HepG2 (cell line): ENCODE results near the gene VRK1. TPM values are rescaled to one million over a fixed set of nuclear protein-coding genes. Genes with fewer than 3 reads are reported as not detected.
"Not testable (repeated sequence)": the region's sequence is repeated elsewhere in the genome, so short reads cannot be mapped to it uniquely, and the experiment has no call there.

Experiments used
- ATAC-seq: fragments of 200-7000 bp; cut with Tn5 transposase; 3 replicates; pipeline ENCODE4 v1.9.1; 2020; ENCODE audit warnings: mild to moderate bottlenecking, moderate library complexity
- BruUV-seq: library from RNA; stranded (reverse); fragments of 400-500 nt; replicated peaks from 2 replicates; lab custom pipeline; 2021; lab: Mats Ljungman, UMichigan
- CTCF ChIA-PET: fragments of 300-600 bp; formaldehyde crosslinking; extraction: SDS; loops from one replicate; lab custom pipeline; 2021; ENCODE audit warnings: low total read pairs, inconsistent platforms, low intra/inter-chr PET ratio; lab: Yijun Ruan, JAX
- POLR2A ChIA-PET: fragments of 350-600 bp; sonication (Branson Sonifier 250); formaldehyde crosslinking; loops from one replicate; lab custom pipeline; 2020; ENCODE audit warnings: antibody characterized with exemption, inconsistent platforms; lab: Yijun Ruan, JAX
- DNase-seq: peaks from one replicate; pipeline ENCODE4 v3.0.0-alpha.2; 2015; ENCODE audit warnings: low spot score
- FAIRE-seq: peaks from 3 replicates; lab custom pipeline; 2011; peaks lifted over from hg19 to GRCh38; lab: Jason Lieb, UNC
- H2AFZ ChIP-seq: one replicate; pipeline ENCODE4 v1.6.1; 2011; ENCODE audit warnings: low read length, inconsistent platforms
- H3K27ac ChIP-seq: fragments of 300-600 bp; 3 replicates; pipeline ENCODE4 v1.8.0; 2011; ENCODE audit warnings: mixed run types, mild to moderate bottlenecking, mixed read lengths, low read length, inconsistent platforms; ENCODE audit not compliant: insufficient read depth; ENCODE audit errors: extremely low read length
- H3K27me3 ChIP-seq, 2 experiments: fragments of 200-600 bp in 1 of 2; 2 replicates in 1 of 2; 3 replicates in 1 of 2; pipeline versions ENCODE4 v1.6.0 to v1.8.0; 2011; ENCODE audit warnings: low read length in 2 of 2, mild to moderate bottlenecking in 2 of 2, moderate library complexity in 2 of 2, inconsistent platforms in 1 of 2; ENCODE audit not compliant: insufficient read depth in 2 of 2, control insufficient read depth in 1 of 2
- H3K36me3 ChIP-seq, 2 experiments: fragments of 200-600 bp in 1 of 2; replicated peaks in 1 of 2; 2 replicates in 1 of 2; 3 replicates in 1 of 2; pipeline versions ENCODE4 v1.5.1 to v1.8.0; 2011; ENCODE audit warnings: low read length in 2 of 2, inconsistent platforms in 1 of 2; ENCODE audit not compliant: insufficient read depth in 2 of 2, control insufficient read depth in 1 of 2
- H3K4me1 ChIP-seq: 2 replicates; pipeline ENCODE4 v1.5.1; 2012; ENCODE audit warnings: low read length, inconsistent platforms; ENCODE audit not compliant: insufficient read depth
- H3K4me2 ChIP-seq: 2 replicates; pipeline ENCODE4 v1.6.0; 2011; ENCODE audit warnings: low read depth, low read length, inconsistent platforms
- H3K4me3 ChIP-seq, 3 experiments: fragments of 200-600 bp in 1 of 3; sonication (generic), shearing (Covaris generic) in 1 of 3; replicated peaks in 1 of 3; 2 replicates each; pipeline ENCODE4 v1.5.1; 2011 to 2016; ENCODE audit warnings: low read length in 3 of 3, inconsistent platforms in 2 of 3, low read depth in 2 of 3, mild to moderate bottlenecking in 2 of 3, control low read depth in 1 of 3, mixed read lengths in 1 of 3; ENCODE audit not compliant: insufficient read depth in 1 of 3
- H3K79me2 ChIP-seq: one replicate; pipeline ENCODE4 v1.6.1; 2011; ENCODE audit warnings: low read length, inconsistent platforms; ENCODE audit not compliant: insufficient read depth
- H3K9ac ChIP-seq: 2 replicates; pipeline ENCODE4 v1.6.0; 2011; ENCODE audit warnings: mild to moderate bottlenecking, low read depth, low read length, inconsistent platforms; ENCODE audit not compliant: insufficient read depth
- H3K9me3 ChIP-seq: 2 replicates; pipeline ENCODE4 v1.5.1; 2012; ENCODE audit warnings: mild to moderate bottlenecking, low read length
- H4K20me1 ChIP-seq: 2 replicates; pipeline ENCODE4 v1.6.0; 2011; ENCODE audit warnings: inconsistent platforms, mild to moderate bottlenecking, low read length, moderate library complexity; ENCODE audit not compliant: insufficient read depth
- ARHGAP35 ChIP-seq: sonication (generic); formaldehyde crosslinking; IDR thresholded peaks from 2 replicates; pipeline ENCODE4 v1.9.0; 2022; ENCODE audit warnings: mild to moderate bottlenecking, inconsistent platforms, moderate library complexity, missing genetic modification reagents, borderline replicate concordance
- HOXA3 ChIP-seq: sonication (generic); formaldehyde crosslinking; IDR thresholded peaks from 2 replicates; pipeline ENCODE4 v1.5.0; 2020; ENCODE audit warnings: missing genetic modification reagents
- MXD4 ChIP-seq: IDR thresholded peaks from 2 replicates; pipeline ENCODE4 v1.6.1; 2016; ENCODE audit warnings: mild to moderate bottlenecking, missing biosample characterization, missing genetic modification reagents
- NCOR1 ChIP-seq: fragments of 200-600 bp; sonication (generic); IDR thresholded peaks from 2 replicates; pipeline ENCODE4 v1.7.0; 2017; ENCODE audit warnings: antibody characterized with exemption, low read length, borderline replicate concordance
- THAP11 ChIP-seq: IDR thresholded peaks from 2 replicates; pipeline ENCODE4 v1.6.1; 2016; ENCODE audit warnings: missing biosample characterization, missing genetic modification reagents
- TMF1 ChIP-seq: sonication (generic); formaldehyde crosslinking; IDR thresholded peaks from 2 replicates; pipeline ENCODE4 v1.8.1; 2022; ENCODE audit warnings: low read depth, missing genetic modification reagents
- U2AF1 ChIP-seq: fragments of 200-400 bp; formaldehyde crosslinking; optimal IDR thresholded peaks from 2 replicates; pipeline ENCODE3; 2017; ENCODE audit warnings: mild to moderate bottlenecking, low read depth, low read length
- ZNF34 ChIP-seq: sonication (generic); formaldehyde crosslinking; IDR thresholded peaks from 2 replicates; pipeline ENCODE4 v1.4.0; 2020; ENCODE audit warnings: mild to moderate bottlenecking, missing genetic modification reagents, borderline replicate concordance
- WGBS: methylation state at CpG from one replicate; pipeline ENCODE4 v1.1.6; 2017; ENCODE audit warnings: low lambda C conversion rate; 5-methylcytosine and 5-hydroxymethylcytosine counted together
- in situ Hi-C: cut with HindIII; loops from 2 replicates; pipeline ENCODE4 v1.10.0; 2017; ENCODE audit warnings: low pct_unique_long_range_greater_than_20kb; ENCODE audit not compliant: extremely low pct_ligation_motif_present
- intact Hi-C: fragments of 100-400 bp; cut with micrococcal nuclease; formaldehyde crosslinking; loops from one replicate; pipeline ENCODE4 v1.10.0; 2022; ENCODE audit not compliant: unreplicated experiment
- polyA plus RNA-seq, 8 experiments: library from polyadenylated mRNA; depleted of rRNA in 3 of 8; stranded (reverse) in 7 of 8; unstranded in 1 of 8; fragments of >200 nt; fragmentation: Illumina TruSeq in 4 of 8; extraction: Trizol in 4 of 8; gene quantifications; 2 replicates each; pipeline versions ENCODE4 v1.2.1 to v1.2.3, GENCODE V29; 2011 to 2016; ENCODE audit warnings: low read depth in 4 of 8, missing spikeins in 1 of 8, mixed read lengths in 1 of 8; ENCODE audit not compliant: insufficient read depth in 1 of 8
- total RNA-seq, 5 experiments: library from RNA; depleted of rRNA; stranded (reverse); fragments of >200 nt; fragmentation: Illumina TruSeq; extraction: Trizol; gene quantifications; 2 replicates each; pipeline ENCODE4 v1.2.3, GENCODE V29; 2016; ENCODE audit warnings: low read depth in 1 of 5
- TF ChIP-seq, protein P1 (sequence below): sonication (generic); formaldehyde crosslinking; IDR thresholded peaks from 2 replicates; pipeline ENCODE4 v1.5.1; 2020; ENCODE audit warnings: mild to moderate bottlenecking, missing genetic modification reagents
- TF ChIP-seq, protein P2 (sequence below): sonication (generic); formaldehyde crosslinking; IDR thresholded peaks from 2 replicates; pipeline ENCODE4 v1.5.1; 2020; ENCODE audit warnings: missing genetic modification reagents, mild to moderate bottlenecking, borderline replicate concordance

Gene VRK1
- total and polyA plus RNA-seq, 2 of the 13 experiments (the other 11 are each of a cell fraction or from before 2014, with no cell fraction given): 7.9 to 51.3 TPM

- TF ChIP-seq, protein P1, sequence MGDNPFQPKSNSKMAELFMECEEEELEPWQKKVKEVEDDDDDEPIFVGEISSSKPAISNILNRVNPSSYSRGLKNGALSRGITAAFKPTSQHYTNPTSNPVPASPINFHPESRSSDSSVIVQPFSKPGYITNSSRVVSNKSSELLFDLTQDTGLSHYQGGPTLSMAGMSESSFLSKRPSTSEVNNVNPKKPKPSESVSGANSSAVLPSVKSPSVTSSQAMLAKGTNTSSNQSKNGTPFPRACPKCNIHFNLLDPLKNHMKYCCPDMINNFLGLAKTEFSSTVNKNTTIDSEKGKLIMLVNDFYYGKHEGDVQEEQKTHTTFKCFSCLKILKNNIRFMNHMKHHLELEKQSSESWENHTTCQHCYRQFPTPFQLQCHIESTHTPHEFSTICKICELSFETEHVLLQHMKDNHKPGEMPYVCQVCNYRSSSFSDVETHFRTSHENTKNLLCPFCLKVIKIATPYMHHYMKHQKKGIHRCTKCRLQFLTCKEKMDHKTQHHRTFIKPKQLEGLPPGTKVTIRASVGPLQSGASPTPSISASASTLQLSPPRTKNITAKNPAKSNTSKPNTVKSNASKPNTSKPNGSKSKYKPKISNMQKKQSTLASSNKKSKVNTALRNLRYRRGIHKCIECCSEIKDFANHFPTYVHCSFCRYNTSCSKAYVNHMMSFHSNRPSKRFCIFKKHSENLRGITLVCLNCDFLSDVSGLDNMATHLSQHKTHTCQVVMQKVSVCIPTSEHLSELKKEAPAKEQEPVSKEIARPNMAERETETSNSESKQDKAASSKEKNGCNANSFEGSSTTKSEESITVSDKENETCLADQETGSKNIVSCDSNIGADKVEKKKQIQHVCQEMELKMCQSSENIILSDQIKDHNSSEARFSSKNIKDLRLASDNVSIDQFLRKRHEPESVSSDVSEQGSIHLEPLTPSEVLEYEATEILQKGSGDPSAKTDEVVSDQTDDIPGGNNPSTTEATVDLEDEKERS (CRISPR knock-in tag): no peak
- no peak for TF ChIP-seq HOXA3 (CRISPR knock-in tag)
- TF ChIP-seq, protein P2, sequence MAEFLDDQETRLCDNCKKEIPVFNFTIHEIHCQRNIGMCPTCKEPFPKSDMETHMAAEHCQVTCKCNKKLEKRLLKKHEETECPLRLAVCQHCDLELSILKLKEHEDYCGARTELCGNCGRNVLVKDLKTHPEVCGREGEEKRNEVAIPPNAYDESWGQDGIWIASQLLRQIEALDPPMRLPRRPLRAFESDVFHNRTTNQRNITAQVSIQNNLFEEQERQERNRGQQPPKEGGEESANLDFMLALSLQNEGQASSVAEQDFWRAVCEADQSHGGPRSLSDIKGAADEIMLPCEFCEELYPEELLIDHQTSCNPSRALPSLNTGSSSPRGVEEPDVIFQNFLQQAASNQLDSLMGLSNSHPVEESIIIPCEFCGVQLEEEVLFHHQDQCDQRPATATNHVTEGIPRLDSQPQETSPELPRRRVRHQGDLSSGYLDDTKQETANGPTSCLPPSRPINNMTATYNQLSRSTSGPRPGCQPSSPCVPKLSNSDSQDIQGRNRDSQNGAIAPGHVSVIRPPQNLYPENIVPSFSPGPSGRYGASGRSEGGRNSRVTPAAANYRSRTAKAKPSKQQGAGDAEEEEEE (CRISPR knock-in tag): no peak
- TF ChIP-seq MXD4 (CRISPR knock-in tag): no peak
- TF ChIP-seq THAP11: no peak
- TF ChIP-seq ARHGAP35 (CRISPR knock-in tag): no peak
- no peak for TF ChIP-seq U2AF1
- no peak for TF ChIP-seq TMF1
- no peak for TF ChIP-seq NCOR1
- TF ChIP-seq, all 625 proteins: peak for 0
These were observed 79.6 kb downstream of the VRK1 start (continued) for GRCh38 chr14:96876747-96877146.

DNA sequence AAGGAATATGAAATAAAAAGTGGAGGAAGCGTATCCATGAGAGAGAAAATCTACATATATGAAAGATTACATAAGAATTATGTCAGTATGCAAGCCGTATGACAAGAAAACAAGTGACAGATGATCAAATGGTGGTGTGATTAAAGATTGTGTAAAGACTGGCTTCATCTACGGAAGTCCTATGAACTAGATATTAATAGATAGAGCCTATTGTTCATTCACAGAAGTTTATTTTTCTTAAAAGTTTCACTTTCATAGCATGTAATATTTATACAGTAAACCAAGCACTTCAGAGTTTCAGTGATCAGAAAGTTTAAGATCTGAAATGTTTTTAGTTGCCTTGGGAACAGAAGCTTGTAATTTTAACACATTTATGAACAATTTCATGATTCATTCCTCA is 84.5 kb downstream of the VRK1 start:
- no TSS peak for BruUV-seq
- 98% methylated on average over 3 of the region's 3 CpGs for WGBS
- in situ Hi-C loops: no loop called here
- Histone ChIP-seq H3K36me3 (no peaks in the 10 kb centered on the region), H3K79me2 (no peaks in the 10 kb centered on the region)
- TF ChIP-seq ZNF34 (CRISPR knock-in tag): no peak
- TF ChIP-seq, all 625 proteins: peak for 0
- no peaks in the 10 kb centered on the region for H4K20me1 ChIP-seq
- H3K4me1 ChIP-seq: no peaks in the 10 kb centered on the region
- FAIRE-seq (no peak), DNase-seq (no peak), ATAC-seq (no peak)
- no peaks in the 10 kb centered on the region for H3K9me3 ChIP-seq
- H3K27me3 ChIP-seq: no peaks in the 10 kb centered on the region
- H3K4me3 ChIP-seq: no peak overlapping the region
- H3K27ac ChIP-seq: no peak overlapping the region
- no peak overlapping the region for H2AFZ ChIP-seq
- H3K9ac ChIP-seq: no peak overlapping the region
- intact Hi-C loops: no loop called here
- H3K4me2 ChIP-seq: no peak overlapping the region
- CTCF ChIA-PET: no interaction called here
- POLR2A ChIA-PET: no interaction called here

DNA sequence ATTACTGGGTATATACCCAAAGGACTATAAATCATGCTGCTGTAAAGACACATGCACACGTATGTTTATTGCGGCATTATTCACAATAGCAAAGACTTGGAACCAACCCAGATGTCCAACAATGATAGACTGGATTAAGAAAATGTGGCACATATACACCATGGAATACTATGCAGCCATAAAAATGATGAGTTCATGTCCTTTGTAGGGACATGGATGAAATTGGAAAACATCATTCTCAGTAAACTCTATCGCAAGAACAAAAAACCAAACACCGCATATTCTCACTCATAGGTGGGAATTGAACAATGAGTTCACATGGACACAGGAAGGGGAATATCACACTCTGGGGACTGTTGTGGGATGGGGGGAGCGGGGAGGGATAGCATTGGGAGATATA is 86.8 kb downstream of the VRK1 start:
- intact Hi-C loops, H3K9me3 ChIP-seq, H3K4me3 ChIP-seq, ATAC-seq, in situ Hi-C loops, H2AFZ ChIP-seq, FAIRE-seq, POLR2A ChIA-PET, H4K20me1 ChIP-seq, BruUV-seq, CTCF ChIA-PET, H3K4me1 ChIP-seq, H3K9ac ChIP-seq, H3K27me3 ChIP-seq, DNase-seq, H3K27ac ChIP-seq, H3K4me2 ChIP-seq, H3K79me2 ChIP-seq, H3K36me3 ChIP-seq: not testable (repeated sequence)
- WGBS: 88% methylated on average over 5 of the region's 5 CpGs
